Activated T-helper 2 cell treated with anti-CD3 and anti-CD28 coated beads, Interferon-gamma antibody, Interleukin-2, Interleukin-4, amounts not matched to agents 10 μg/mL and 5 μg/mL and 100 μg/mL, durations not matched to agents 14 hours and 24 hours and 36 hours (primary cell): ENCODE results near the gene ARL1. TPM values are rescaled to one million over a fixed set of nuclear protein-coding genes. Genes with fewer than 3 reads are reported as not detected.
"Not testable (repeated sequence)": the region's sequence is repeated elsewhere in the genome, so short reads cannot be mapped to it uniquely, and the experiment has no call there.

ENCODE experiments used
- DNase-seq: peaks from one replicate; pipeline ENCODE4 v3.0.0; 2021; ENCODE audit warnings: low spot score
- H3K27ac Mint-ChIP-seq: one replicate; pipeline ENCODE4 v1.8.0; 2021; ENCODE audit warnings: mixed read lengths
- H3K27me3 Mint-ChIP-seq: one replicate; pipeline ENCODE4 v1.8.0; 2021; ENCODE audit warnings: low read depth, mixed read lengths
- H3K36me3 Mint-ChIP-seq: one replicate; pipeline ENCODE4 v1.8.0; 2021; ENCODE audit warnings: low read depth, mixed read lengths
- H3K4me1 Mint-ChIP-seq: one replicate; pipeline ENCODE4 v1.8.0; 2021; ENCODE audit warnings: low read depth, mixed read lengths
- H3K4me3 Mint-ChIP-seq: one replicate; pipeline ENCODE4 v1.8.0; 2021; ENCODE audit warnings: low read depth, mild to moderate bottlenecking, moderate library complexity, mixed read lengths
- H3K9me3 Mint-ChIP-seq: one replicate; pipeline ENCODE4 v1.8.0; 2021; ENCODE audit warnings: mixed read lengths
- intact Hi-C: fragments of 100-400 bp; cut with micrococcal nuclease; formaldehyde crosslinking; loops from one replicate; pipeline ENCODE4 v1.15.1; 2023
- total RNA-seq: library from RNA; stranded (reverse); gene quantifications from 2 replicates; pipeline ENCODE4 v1.2.3, GENCODE V29; 2022

The ARL1 gene
- total RNA-seq, 1 donor from 2014 or later: 74.2 TPM

DNA sequence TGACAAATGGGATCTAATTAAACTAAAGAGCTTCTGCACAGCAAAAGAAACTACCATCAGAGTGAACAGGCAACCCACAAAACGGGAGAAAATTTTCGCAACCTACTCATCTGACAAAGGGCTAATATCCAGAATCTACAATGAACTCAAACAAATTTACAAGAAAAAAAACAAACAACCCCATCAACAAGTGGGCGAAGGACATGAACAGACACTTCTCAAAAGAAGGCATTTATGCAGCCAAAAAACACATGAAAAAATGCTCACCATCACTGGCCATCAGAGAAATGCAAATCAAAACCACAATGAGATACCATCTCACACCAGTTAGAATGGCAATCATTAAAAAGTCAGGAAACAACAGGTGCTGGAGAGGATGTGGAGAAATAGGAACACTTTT, 16.4 kb downstream of the ARL1 start:
- H3K4me1 Mint-ChIP-seq, H3K27ac Mint-ChIP-seq, H3K9me3 Mint-ChIP-seq, intact Hi-C loops, DNase-seq, H3K27me3 Mint-ChIP-seq, H3K4me3 Mint-ChIP-seq: not testable (repeated sequence)
- H3K36me3 Mint-ChIP-seq: peaks cover 66% of the 10 kb centered on the region

DNA sequence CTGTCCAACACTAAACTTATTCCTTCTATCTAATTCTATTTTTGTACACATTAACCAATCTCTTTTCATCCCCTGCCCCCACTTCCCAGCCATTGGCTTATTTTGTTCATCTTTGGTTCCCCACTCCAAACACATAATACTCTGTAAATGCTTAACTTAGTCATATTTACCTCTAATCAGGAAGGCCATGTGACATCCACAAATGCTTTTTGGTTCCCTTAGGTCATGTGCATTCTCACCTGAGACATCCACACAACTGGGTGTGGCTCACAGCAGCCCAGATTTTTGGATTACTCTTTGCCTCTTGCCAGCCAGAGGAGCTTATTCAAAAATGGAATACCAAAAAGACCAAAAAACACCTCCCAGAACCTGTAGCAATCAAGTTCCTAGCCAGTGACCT, 28.4 kb downstream of the ARL1 start:
- intact Hi-C loops: no loop called here

GRCh38 chr12:101375573-101375972, 32.0 kb downstream of the ARL1 start:
- Mint-ChIP-seq H3K27ac (no peak overlapping the region), H3K27me3 (no peaks in the 10 kb centered on the region), H3K36me3 (peaks cover 70% of the 10 kb centered on the region), H3K4me1 (no peaks in the 10 kb centered on the region), H3K4me3 (no peak overlapping the region), H3K9me3 (no peaks in the 10 kb centered on the region)
- DNase-seq: no peak
- intact Hi-C loops: no loop called here

More for the DNA sequence above, 28.4 kb downstream of the ARL1 start:
- Mint-ChIP-seq H3K27me3 (no peaks in the 10 kb centered on the region), H3K4me1 (no peaks in the 10 kb centered on the region), H3K4me3 (no peak overlapping the region), H3K36me3 (peaks cover 71% of the 10 kb centered on the region), H3K9me3 (no peaks in the 10 kb centered on the region), H3K27ac (no peak overlapping the region)
- no peak for DNase-seq

DNA sequence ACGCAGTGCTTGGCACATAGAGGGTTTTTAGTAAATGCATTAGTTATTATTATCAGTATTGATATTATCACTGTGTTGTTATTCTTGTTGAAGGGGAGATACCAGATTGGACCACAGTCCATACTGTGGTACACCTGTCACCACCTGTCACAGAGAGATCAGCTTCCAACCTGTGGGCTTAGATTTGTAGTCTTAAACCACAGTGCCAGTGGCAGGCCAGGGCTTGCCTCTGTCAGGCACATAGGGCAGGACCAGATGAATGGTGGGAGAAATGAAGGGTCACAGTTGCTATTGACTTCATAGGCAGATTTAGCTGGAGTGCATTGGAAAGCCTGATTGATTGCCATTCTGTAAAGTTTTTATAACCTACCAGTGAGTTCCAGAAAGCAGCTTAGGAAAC, 35.1 kb downstream of the ARL1 start:
- no peak overlapping the region for H3K4me3 Mint-ChIP-seq
- no peak overlapping the region for H3K27ac Mint-ChIP-seq
- no peaks in the 10 kb centered on the region for H3K27me3 Mint-ChIP-seq
- intact Hi-C loops: no loop called here
- no peaks in the 10 kb centered on the region for H3K9me3 Mint-ChIP-seq
- peaks cover 64% of the 10 kb centered on the region for H3K36me3 Mint-ChIP-seq
- DNase-seq: no peak
- H3K4me1 Mint-ChIP-seq: no peaks in the 10 kb centered on the region

- Mint-ChIP-seq H3K4me1 (peaks cover 2% of the 10 kb centered on the region), H3K36me3 (peaks cover 66% of the 10 kb centered on the region), H3K27ac (no peak overlapping the region), H3K4me3 (no peak overlapping the region), H3K9me3 (no peaks in the 10 kb centered on the region), H3K27me3 (no peaks in the 10 kb centered on the region)
- no peak for DNase-seq
- intact Hi-C loops: no loop called here
These were observed 39.6 kb downstream of the ARL1 start for GRCh38 chr12:101368016-101368415.

DNA sequence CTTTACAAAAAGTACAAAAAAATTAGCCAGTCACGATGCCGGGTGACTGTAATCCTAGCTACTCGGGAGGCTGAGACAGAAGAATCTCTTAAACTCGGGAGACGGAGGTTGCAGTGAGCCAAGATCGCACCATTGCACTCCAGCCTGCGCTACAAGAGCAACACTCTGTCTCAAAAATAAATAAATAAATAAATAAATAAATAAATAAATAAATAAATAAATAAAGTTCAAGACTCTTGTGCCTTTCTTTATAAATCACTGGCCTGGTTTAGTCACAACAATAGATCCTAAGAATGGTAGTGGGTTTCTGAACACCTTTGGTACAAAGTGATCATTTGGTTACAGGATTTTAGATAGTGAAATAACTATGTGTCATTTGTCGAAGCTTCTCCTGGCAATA, 46.1 kb downstream of the ARL1 start:
- no peak for DNase-seq
- Mint-ChIP-seq H3K27ac (no peak overlapping the region), H3K4me1 (peaks cover 2% of the 10 kb centered on the region), H3K27me3 (no peaks in the 10 kb centered on the region), H3K4me3 (no peak overlapping the region), H3K9me3 (no peaks in the 10 kb centered on the region), H3K36me3 (peaks cover 56% of the 10 kb centered on the region)
- intact Hi-C loops: no loop called here

- Mint-ChIP-seq H3K27me3 (no peaks in the 10 kb centered on the region), H3K4me1 (no peaks in the 10 kb centered on the region), H3K36me3 (peaks cover 45% of the 10 kb centered on the region), H3K9me3 (no peaks in the 10 kb centered on the region), H3K4me3 (no peak overlapping the region), H3K27ac (no peak overlapping the region)
- intact Hi-C loops: no loop called here
- DNase-seq: no peak
These were observed 50.8 kb downstream of the ARL1 start for GRCh38 chr12:101356794-101357193.

GRCh38 chr12:101351682-101352081, 55.9 kb downstream of the ARL1 start:
- Mint-ChIP-seq H3K4me3 (no peak overlapping the region), H3K27me3 (no peaks in the 10 kb centered on the region), H3K36me3 (peaks cover 60% of the 10 kb centered on the region), H3K9me3 (peaks cover 10% of the 10 kb centered on the region), H3K27ac (no peak overlapping the region), H3K4me1 (no peaks in the 10 kb centered on the region)
- intact Hi-C loops: no loop called here
- DNase-seq: no peak

- peaks cover 62% of the 10 kb centered on the region for H3K36me3 Mint-ChIP-seq
These were observed 63.7 kb downstream of the ARL1 start for GRCh38 chr12:101343893-101344292.

More at GRCh38 chr12:101343893-101344292, 63.7 kb downstream of the ARL1 start:
- H3K27me3 Mint-ChIP-seq: no peaks in the 10 kb centered on the region
- DNase-seq: no peak
- no peak overlapping the region for H3K4me3 Mint-ChIP-seq
- intact Hi-C loops: no loop called here
- H3K4me1 Mint-ChIP-seq: no peaks in the 10 kb centered on the region
- no peak overlapping the region for H3K27ac Mint-ChIP-seq
- peaks cover 2% of the 10 kb centered on the region for H3K9me3 Mint-ChIP-seq

Other genes with a start within 250 kb of the ARL1 start
- gene SLC5A8, start 197.5 kb downstream of the ARL1 start, total RNA-seq: not detected in 2 replicates
- 34.6 and 35.6 TPM in 2 replicates for gene UTP20, start 127.7 kb downstream of the ARL1 start, total RNA-seq
- gene SPIC, start 67.6 kb upstream of the ARL1 start, total RNA-seq: not detected in 2 replicates
- gene MYBPC1, start 187.2 kb upstream of the ARL1 start, total RNA-seq: not detected in 2 replicates